ENCODE data around the gene ADARB1.

The ADARB1 gene

GRCh38 chr21:45089964-45090363 is 15.6 kb downstream of the ADARB1 start:
- no peaks in the 10 kb centered on the region for H3F3A ChIP-seq (ENCODE audit: insufficient read depth)
- H4K20me1 ChIP-seq (ENCODE audit: low read depth, low read length), result no peaks in the 10 kb centered on the region; the same call in 1 of the 2 replicates
- no peak overlapping the region for H2AFZ ChIP-seq (ENCODE audit: low read depth, low read length, severe bottlenecking)
- H3K27me3 ChIP-seq (ENCODE audit: low read length), result no peaks in the 10 kb centered on the region
- no peaks in the 10 kb centered on the region for H3K9me3 ChIP-seq (ENCODE audit: insufficient read depth, low read length)
- no peak overlapping the region for H3K4me3 ChIP-seq (ENCODE audit: insufficient read depth, low read length, poor library complexity, severe bottlenecking)
- no peaks in the 10 kb centered on the region for H3K9me2 ChIP-seq (replicated peaks; ENCODE audit: insufficient read depth, low read length)
- no peak for TF ChIP-seq CTCF (IDR thresholded peaks at IDR 0.05; ENCODE audit: insufficient read depth, low read length, poor library complexity, severe bottlenecking)
- no peak for TF ChIP-seq EZH2phosphoT487 (conservative IDR thresholded peaks at IDR 0.05; ENCODE audit: low read length)
- no peak overlapping the region for H3K9ac ChIP-seq (ENCODE audit: low read length)
- no peaks in the 10 kb centered on the region for H3K79me2 ChIP-seq (ENCODE audit: insufficient read depth, low read length)
- no peak overlapping the region for H3K27ac ChIP-seq (ENCODE audit: low read depth, low read length)
- no peak overlapping the region for H3K4me2 ChIP-seq (ENCODE audit: low read depth, low read length, poor library complexity, severe bottlenecking)
- H3K36me3 ChIP-seq (ENCODE audit: low read length), result no peaks in the 10 kb centered on the region

GRCh38 chr21:45090966-45091365 is 16.6 kb downstream of the ADARB1 start:
- no peak overlapping the region for H2AFZ ChIP-seq (ENCODE audit: low read depth, low read length, severe bottlenecking)
- H3K27me3 ChIP-seq (ENCODE audit: low read length), result no peaks in the 10 kb centered on the region
- TF ChIP-seq EZH2phosphoT487 (conservative IDR thresholded peaks at IDR 0.05; ENCODE audit: low read length), result no peak
- TF ChIP-seq CTCF (IDR thresholded peaks at IDR 0.05; ENCODE audit: insufficient read depth, low read length, poor library complexity, severe bottlenecking), result no peak
- no peaks in the 10 kb centered on the region for H3F3A ChIP-seq (ENCODE audit: insufficient read depth)
- H3K9ac ChIP-seq (ENCODE audit: low read length), result no peak overlapping the region
- H3K4me3 ChIP-seq (ENCODE audit: insufficient read depth, low read length, poor library complexity, severe bottlenecking), result no peak overlapping the region
- no peaks in the 10 kb centered on the region; the same call in 1 of the 2 replicates for H4K20me1 ChIP-seq (ENCODE audit: low read depth, low read length)
- no peaks in the 10 kb centered on the region for H3K9me2 ChIP-seq (replicated peaks; ENCODE audit: insufficient read depth, low read length)
- no peak overlapping the region for H3K4me2 ChIP-seq (ENCODE audit: low read depth, low read length, poor library complexity, severe bottlenecking)
- no peaks in the 10 kb centered on the region for H3K9me3 ChIP-seq (ENCODE audit: insufficient read depth, low read length)
- no peak overlapping the region for H3K27ac ChIP-seq (ENCODE audit: low read depth, low read length)
- no peaks in the 10 kb centered on the region for H3K36me3 ChIP-seq (ENCODE audit: low read length)
- H3K79me2 ChIP-seq (ENCODE audit: insufficient read depth, low read length), result no peaks in the 10 kb centered on the region

DNA sequence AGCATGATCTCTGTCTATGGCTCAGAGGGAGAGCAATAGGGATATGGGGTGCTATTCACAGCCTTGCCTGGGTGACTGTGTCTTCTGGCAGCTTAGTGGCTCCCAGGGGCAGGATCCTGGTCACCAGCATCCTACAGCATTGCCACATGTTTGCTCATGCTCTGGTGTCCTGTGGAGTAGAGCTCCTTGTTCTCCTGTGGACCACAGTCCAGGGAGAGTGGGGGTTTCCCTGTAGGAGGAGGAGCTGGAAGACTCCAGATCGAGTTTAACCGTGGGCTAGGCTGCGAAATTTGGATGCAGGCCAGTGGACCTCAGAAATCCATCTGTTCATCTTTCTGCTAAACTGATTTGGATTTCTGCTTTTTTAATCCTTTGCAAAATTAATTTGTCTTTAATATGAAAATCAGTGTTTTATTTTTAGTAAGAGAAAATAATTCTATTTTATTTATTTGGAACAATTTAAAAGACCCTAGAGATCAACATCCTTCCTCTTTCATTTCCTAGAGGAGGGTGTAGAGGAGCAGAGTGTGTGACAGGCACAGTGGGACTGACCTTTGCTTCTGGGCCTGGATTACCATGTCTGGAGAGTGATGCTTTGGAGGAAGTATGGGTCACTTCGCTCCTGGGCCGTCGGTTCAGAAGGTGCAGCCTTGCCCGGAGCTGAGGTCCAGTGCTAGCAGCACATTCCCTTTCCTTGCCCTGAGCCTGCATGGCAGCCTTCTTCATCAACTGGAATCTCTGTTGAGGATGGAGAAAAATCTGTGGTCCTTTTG is 17.4 kb downstream of the ADARB1 start:
- Histone ChIP-seq H3K4me3 (ENCODE audit: insufficient read depth, low read length, poor library complexity, severe bottlenecking) (no peak overlapping the region), H3K27ac (ENCODE audit: low read depth, low read length) (no peak overlapping the region), H4K20me1 (ENCODE audit: low read depth, low read length) (no peaks in the 10 kb centered on the region; the same call in 1 of the 2 replicates), H2AFZ (ENCODE audit: low read depth, low read length, severe bottlenecking) (no peak overlapping the region), H3K4me2 (ENCODE audit: low read depth, low read length, poor library complexity, severe bottlenecking) (no peak overlapping the region), H3K9ac (ENCODE audit: low read length) (no peak overlapping the region), H3K36me3 (ENCODE audit: low read length) (no peaks in the 10 kb centered on the region), H3K9me3 (ENCODE audit: insufficient read depth, low read length) (no peaks in the 10 kb centered on the region), H3K9me2 (replicated peaks; ENCODE audit: insufficient read depth, low read length) (no peaks in the 10 kb centered on the region), H3F3A (ENCODE audit: insufficient read depth) (no peaks in the 10 kb centered on the region), H3K27me3 (ENCODE audit: low read length) (no peaks in the 10 kb centered on the region), H3K79me2 (ENCODE audit: insufficient read depth, low read length) (no peaks in the 10 kb centered on the region)
- no peak for TF ChIP-seq CTCF (IDR thresholded peaks at IDR 0.05; ENCODE audit: insufficient read depth, low read length, poor library complexity, severe bottlenecking)
- no peak for TF ChIP-seq EZH2phosphoT487 (conservative IDR thresholded peaks at IDR 0.05; ENCODE audit: low read length)

Data from SU-DHL-6 (cell line).